Sigmoid colon (tissue), 7 donors: ENCODE results near the gene CAPRIN1. TPM values are rescaled to one million over a fixed set of nuclear protein-coding genes. Genes with fewer than 3 reads are reported as not detected.

Experiments
- DNase-seq: peaks from one replicate; pipeline ENCODE4 v3.0.0-alpha.2; 2019
- H3K27ac ChIP-seq, 4 donors: fragments of 200-600 bp; sonication (generic); one replicate each; pipeline ENCODE4 v1.5.1; 2016 to 2019; ENCODE audit warnings: mild to moderate bottlenecking in 1 of 4
- H3K27me3 ChIP-seq, 3 donors: fragments of 200-600 bp; sonication (generic); one replicate each; pipeline ENCODE4 v1.5.1; 2019; ENCODE audit warnings: mild to moderate bottlenecking in 1 of 3
- H3K36me3 ChIP-seq, 4 donors: fragments of 200-600 bp; sonication (generic); one replicate each; pipeline ENCODE4 v1.5.1; 2016 to 2019
- H3K4me1 ChIP-seq, 4 donors: fragments of 200-600 bp; sonication (generic); one replicate each; pipeline ENCODE4 v1.5.1; 2017 to 2019
- H3K4me3 ChIP-seq, 4 donors: fragments of 200-600 bp; sonication (generic); one replicate each; pipeline ENCODE4 v1.5.1; 2017 to 2019; ENCODE audit warnings: mild to moderate bottlenecking in 2 of 4, moderate library complexity in 1 of 4
- H3K9me3 ChIP-seq, 4 donors: fragments of 200-600 bp in 3 of 4; sonication (generic) in 3 of 4; one replicate each; pipeline versions ENCODE4 v1.5.1 to v1.6.1; 2013 to 2019
- EP300 ChIP-seq, 4 donors: sonication (generic); formaldehyde crosslinking; IDR thresholded peaks; one replicate each; pipeline ENCODE4 v1.6.1; 2017; ENCODE audit warnings: antibody characterized with exemption in 4 of 4
- POLR2A ChIP-seq, 2 donors: fragments of 450-650 bp; IDR thresholded peaks; one replicate each; pipeline ENCODE4 v1.6.1; 2016; ENCODE audit warnings: antibody characterized with exemption in 2 of 2, mild to moderate bottlenecking in 2 of 2, moderate library complexity in 2 of 2
- POLR2AphosphoS5 ChIP-seq, 4 donors: sonication (generic); formaldehyde crosslinking; IDR thresholded peaks; one replicate each; pipeline ENCODE4 v1.6.1; 2017; ENCODE audit warnings: antibody characterized with exemption in 4 of 4
- WGBS, 2 donors: extraction: QIAGEN DNeasy Blood & Tissue Kit; methylation state at CpG; one replicate each; pipeline ENCODE4 v1.1.7; 2013; 5-methylcytosine and 5-hydroxymethylcytosine counted together
- intact Hi-C: fragments of 100-400 bp; cut with DNase I; formaldehyde crosslinking; loops from one replicate; pipeline ENCODE4 v1.15.1; 2023
- polyA plus RNA-seq, 3 donors: library from polyadenylated mRNA; stranded (reverse); fragments of 200-250 nt; gene quantifications; one replicate each; pipeline ENCODE4 v1.2.3, GENCODE V29; 2013
- total RNA-seq, 4 donors: library from RNA; depleted of rRNA; stranded (reverse); fragments of >200 nt; gene quantifications; one replicate each; pipeline ENCODE4 v1.1.0, GENCODE V29; 2016
- TF ChIP-seq, protein P1 (sequence below), 4 experiments: fragments of 450-650 bp in 3 of 4; fragments of 200-600 bp in 1 of 4; IDR thresholded peaks; one replicate each; pipeline ENCODE4 v1.5.1; 2016 to 2019; ENCODE audit warnings: antibody characterized with exemption in 4 of 4, mild to moderate bottlenecking in 3 of 4, moderate library complexity in 2 of 4
- donor health status: healthy with polysubstance abuse.
- donor health status: Bipolar disorder and iron deficiency.
- donor health status: healthy.

CAPRIN1 gene, protein sequence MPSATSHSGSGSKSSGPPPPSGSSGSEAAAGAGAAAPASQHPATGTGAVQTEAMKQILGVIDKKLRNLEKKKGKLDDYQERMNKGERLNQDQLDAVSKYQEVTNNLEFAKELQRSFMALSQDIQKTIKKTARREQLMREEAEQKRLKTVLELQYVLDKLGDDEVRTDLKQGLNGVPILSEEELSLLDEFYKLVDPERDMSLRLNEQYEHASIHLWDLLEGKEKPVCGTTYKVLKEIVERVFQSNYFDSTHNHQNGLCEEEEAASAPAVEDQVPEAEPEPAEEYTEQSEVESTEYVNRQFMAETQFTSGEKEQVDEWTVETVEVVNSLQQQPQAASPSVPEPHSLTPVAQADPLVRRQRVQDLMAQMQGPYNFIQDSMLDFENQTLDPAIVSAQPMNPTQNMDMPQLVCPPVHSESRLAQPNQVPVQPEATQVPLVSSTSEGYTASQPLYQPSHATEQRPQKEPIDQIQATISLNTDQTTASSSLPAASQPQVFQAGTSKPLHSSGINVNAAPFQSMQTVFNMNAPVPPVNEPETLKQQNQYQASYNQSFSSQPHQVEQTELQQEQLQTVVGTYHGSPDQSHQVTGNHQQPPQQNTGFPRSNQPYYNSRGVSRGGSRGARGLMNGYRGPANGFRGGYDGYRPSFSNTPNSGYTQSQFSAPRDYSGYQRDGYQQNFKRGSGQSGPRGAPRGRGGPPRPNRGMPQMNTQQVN
- 100 to 1,000 TPM; 107 to 118 (median 113) TPM for total RNA-seq
- 10 to 100 TPM; 63.1 to 92.5 (median 65.7) TPM for polyA plus RNA-seq

DNA sequence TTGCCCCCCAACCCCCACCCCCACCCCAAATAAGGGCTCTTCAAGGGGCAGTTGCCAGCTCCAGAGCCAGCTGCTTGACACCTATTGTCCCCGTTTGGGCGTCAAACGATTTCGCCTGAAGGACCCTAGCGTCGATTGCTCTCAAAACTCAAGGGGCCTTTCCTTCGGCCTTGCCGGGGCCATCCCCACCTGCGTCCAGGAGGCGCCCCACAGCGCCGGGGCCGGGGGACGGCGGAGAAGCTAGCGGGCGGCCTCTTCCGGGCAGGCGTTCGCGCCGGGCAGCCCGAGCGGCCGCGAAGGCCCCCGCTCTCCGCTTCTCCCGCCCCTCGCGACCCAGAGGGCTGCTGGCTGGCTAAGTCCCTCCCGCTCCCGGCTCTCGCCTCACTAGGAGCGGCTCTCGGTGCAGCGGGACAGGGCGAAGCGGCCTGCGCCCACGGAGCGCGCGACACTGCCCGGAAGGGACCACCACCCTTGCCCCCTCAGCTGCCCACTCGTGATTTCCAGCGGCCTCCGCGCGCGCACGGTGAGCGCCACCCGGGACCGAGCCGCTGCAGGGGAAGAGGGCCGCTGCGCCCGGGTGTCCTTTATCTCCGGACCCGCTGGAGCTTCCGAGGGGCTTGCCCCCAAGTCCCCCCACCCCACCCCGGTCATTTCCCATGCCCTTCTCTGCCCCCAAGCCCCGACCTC lies at the start of gene CAPRIN1:
Gene CAPRIN1, plus strand, starts transcription at position 383 of the 687 bp plus-strand sequence. CDS start 690 bp downstream, outside the sequence.
- 0% methylated on average over 64 of the region's 64 CpGs for WGBS, 2 donors
- Histone ChIP-seq H3K27ac (peak within 1 kb of the TSS; percentile 98 to 99 (median 98)), H3K27me3 (no peaks in the 10 kb centered on the region), H3K4me1 (peaks cover 0 to 38% (median 30%) of the 10 kb centered on the region in 4 donors), H3K4me3 (peak within 1 kb of the TSS; percentile 84 to 98 (median 93)), H3K9me3 (no peaks in the 10 kb centered on the region), H3K36me3 (peaks cover 0 to 13% (median 0%) of the 10 kb centered on the region in 4 donors)
- TF ChIP-seq POLR2AphosphoS5 (IDR thresholded peaks at IDR 0.05), result peak; percentile 82 to 94 (median 92)
- peak; percentile 54 to 72 for TF ChIP-seq POLR2A (IDR thresholded peaks at IDR 0.05)
- TF ChIP-seq, protein P1, sequence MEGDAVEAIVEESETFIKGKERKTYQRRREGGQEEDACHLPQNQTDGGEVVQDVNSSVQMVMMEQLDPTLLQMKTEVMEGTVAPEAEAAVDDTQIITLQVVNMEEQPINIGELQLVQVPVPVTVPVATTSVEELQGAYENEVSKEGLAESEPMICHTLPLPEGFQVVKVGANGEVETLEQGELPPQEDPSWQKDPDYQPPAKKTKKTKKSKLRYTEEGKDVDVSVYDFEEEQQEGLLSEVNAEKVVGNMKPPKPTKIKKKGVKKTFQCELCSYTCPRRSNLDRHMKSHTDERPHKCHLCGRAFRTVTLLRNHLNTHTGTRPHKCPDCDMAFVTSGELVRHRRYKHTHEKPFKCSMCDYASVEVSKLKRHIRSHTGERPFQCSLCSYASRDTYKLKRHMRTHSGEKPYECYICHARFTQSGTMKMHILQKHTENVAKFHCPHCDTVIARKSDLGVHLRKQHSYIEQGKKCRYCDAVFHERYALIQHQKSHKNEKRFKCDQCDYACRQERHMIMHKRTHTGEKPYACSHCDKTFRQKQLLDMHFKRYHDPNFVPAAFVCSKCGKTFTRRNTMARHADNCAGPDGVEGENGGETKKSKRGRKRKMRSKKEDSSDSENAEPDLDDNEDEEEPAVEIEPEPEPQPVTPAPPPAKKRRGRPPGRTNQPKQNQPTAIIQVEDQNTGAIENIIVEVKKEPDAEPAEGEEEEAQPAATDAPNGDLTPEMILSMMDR (IDR thresholded peaks at IDR 0.05), result no peak
- intact Hi-C loops, result loop anchor here (1.0 to 10.0 kb wide), 9 partner anchors 54 to 1014 kb away; partner anchors contain the start of genes ABTB2, APIP, CAT and FBXO3
- peak; percentile 92 for DNase-seq

DNA sequence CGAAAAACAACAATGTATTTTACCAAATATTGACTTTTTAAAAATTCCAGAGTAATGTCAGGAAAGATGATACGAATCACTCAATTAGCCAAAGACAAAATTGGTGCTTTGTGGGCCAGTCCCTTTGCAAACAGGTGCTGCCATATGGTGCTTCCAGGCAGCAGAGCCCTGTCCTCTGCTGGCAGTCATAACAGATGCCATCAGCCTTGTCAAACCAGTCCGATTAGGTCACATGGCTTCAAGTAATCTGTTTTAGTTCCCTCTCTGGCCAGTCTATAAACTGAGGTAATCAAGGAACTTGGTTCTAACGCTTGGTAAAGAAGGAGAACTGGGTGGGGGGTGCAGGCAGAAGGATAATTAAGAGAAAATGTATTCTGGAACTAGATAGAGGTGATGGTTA lies 49.1 kb upstream of the CAPRIN1 start:
- H3K36me3 ChIP-seq, result no peaks in the 10 kb centered on the region
- TF ChIP-seq EP300 (IDR thresholded peaks at IDR 0.05), result no peak
- no peak for TF ChIP-seq POLR2AphosphoS5 (IDR thresholded peaks at IDR 0.05)
- no peak for TF ChIP-seq POLR2A (IDR thresholded peaks at IDR 0.05)
- TF ChIP-seq, protein P1 (IDR thresholded peaks at IDR 0.05), result no peak
- no peak for DNase-seq
- no peak overlapping the region for H3K27ac ChIP-seq
- 11 to 57% methylated on average over 4 of the region's 4 CpGs for WGBS, 2 donors
- H3K9me3 ChIP-seq, result no peaks in the 10 kb centered on the region
- H3K4me1 ChIP-seq, result peaks cover 0 to 4% (median 0%) of the 10 kb centered on the region in 4 donors
- no peak overlapping the region for H3K4me3 ChIP-seq
- intact Hi-C loops, result no loop called here
- H3K27me3 ChIP-seq, result no peaks in the 10 kb centered on the region

DNA sequence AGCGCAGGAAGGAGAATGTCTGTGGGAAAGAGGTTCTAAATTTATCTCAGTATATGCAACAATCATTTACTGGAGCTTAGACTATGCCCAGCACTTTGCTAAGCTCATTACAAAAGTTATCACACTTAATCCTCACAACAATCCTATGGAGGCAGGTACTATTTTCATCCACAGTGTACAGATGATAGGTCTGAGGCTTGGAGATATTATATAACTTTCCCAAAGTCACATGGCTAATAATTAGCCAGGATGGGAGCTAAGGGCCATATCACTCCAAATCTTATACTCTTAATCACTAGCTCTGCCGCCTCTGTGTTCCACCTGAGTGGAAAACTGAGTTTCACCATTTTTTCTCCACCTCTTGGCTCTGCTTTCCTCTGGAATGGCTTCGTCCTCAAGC lies 47.3 kb upstream of the CAPRIN1 start:
- Histone ChIP-seq H3K4me3 (no peak overlapping the region), H3K36me3 (no peaks in the 10 kb centered on the region), H3K27ac (no peak overlapping the region), H3K27me3 (no peaks in the 10 kb centered on the region), H3K4me1 (no peaks in the 10 kb centered on the region), H3K9me3 (no peaks in the 10 kb centered on the region)
- TF ChIP-seq POLR2AphosphoS5 (IDR thresholded peaks at IDR 0.05), result no peak
- TF ChIP-seq, protein P1 (IDR thresholded peaks at IDR 0.05), result no peak
- TF ChIP-seq EP300 (IDR thresholded peaks at IDR 0.05), result no peak
- TF ChIP-seq POLR2A (IDR thresholded peaks at IDR 0.05), result no peak
- no peak for DNase-seq
- intact Hi-C loops, result no loop called here
- 86 to 91% methylated on average over 3 of the region's 3 CpGs for WGBS, 2 donors

DNA sequence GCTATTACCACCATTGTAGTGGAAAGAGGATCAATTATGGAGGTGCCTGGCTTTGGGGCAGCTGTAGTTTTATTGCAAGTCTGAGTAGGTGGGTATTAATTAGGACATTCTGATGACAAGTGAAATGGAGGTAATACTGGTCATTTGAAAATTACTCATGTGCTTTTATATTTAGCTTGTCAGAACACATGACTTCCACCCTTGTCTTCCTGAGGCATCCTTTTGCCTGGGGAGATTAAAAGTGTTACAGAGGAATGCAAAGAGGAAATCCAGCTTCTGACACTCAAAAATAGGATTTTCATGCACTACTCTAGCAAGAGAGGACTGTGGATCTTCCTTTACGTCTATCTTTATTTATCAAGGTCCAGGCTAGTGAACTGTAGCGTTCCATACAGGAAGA lies 44.7 kb upstream of the CAPRIN1 start:
- H3K27ac ChIP-seq, result no peak overlapping the region
- no peak overlapping the region for H3K4me3 ChIP-seq
- DNase-seq, result no peak
- no peaks in the 10 kb centered on the region for H3K9me3 ChIP-seq
- intact Hi-C loops, result no loop called here
- 57 to 61% methylated on average over 2 of the region's 2 CpGs for WGBS, 2 donors
- H3K4me1 ChIP-seq, result no peaks in the 10 kb centered on the region
- H3K27me3 ChIP-seq, result no peaks in the 10 kb centered on the region
- TF ChIP-seq EP300 (IDR thresholded peaks at IDR 0.05) (no peak), POLR2A (IDR thresholded peaks at IDR 0.05) (no peak)
- no peaks in the 10 kb centered on the region for H3K36me3 ChIP-seq
